Measurements from ENCODE around the gene RYR1.
A peak's percentile ranks its signal among the peaks of the same experiment; 100 is the strongest.

Gene RYR1

GRCh38 chr19:38596057-38596981 is 162.8 kb downstream of the RYR1 start (continued):
- TF ChIP-seq ZNF423 (tag by site-specific recombination; IDR thresholded peaks at IDR 0.05) (no peak), ZBTB7A (tag by site-specific recombination; IDR thresholded peaks at IDR 0.05; ENCODE audit: low read depth) (0 out of 2 replicates have a peak, but pooled peaks have one; percentile 75), REPIN1 (tag by site-specific recombination; IDR thresholded peaks at IDR 0.05; ENCODE audit: low read depth) (no peak), IKZF3 (tag by site-specific recombination; IDR thresholded peaks at IDR 0.05) (peak; percentile 29), ZFHX2 (tag by site-specific recombination; conservative IDR thresholded peaks at IDR 0.05) (peak; percentile 59), ZNF274 (IDR thresholded peaks at IDR 0.05; ENCODE audit: low read length) (no peak), ZNF274 (tag by site-specific recombination; IDR thresholded peaks at IDR 0.05; ENCODE audit: borderline replicate concordance) (no peak), ZSCAN5A (tag by site-specific recombination; IDR thresholded peaks at IDR 0.05) (no peak), GLIS2 (tag by site-specific recombination; IDR thresholded peaks at IDR 0.05) (peak; percentile 93), ZNF768 (tag by site-specific recombination; IDR thresholded peaks at IDR 0.05) (no peak; the same call in 1 of the 2 replicates), ZNF26 (tag by site-specific recombination; IDR thresholded peaks at IDR 0.05) (no peak), ZNF76 (tag by site-specific recombination; IDR thresholded peaks at IDR 0.05; ENCODE audit: borderline replicate concordance, low read depth) (no peak), KLF16 (tag by site-specific recombination; IDR thresholded peaks at IDR 0.05) (peak; percentile 85), ZNF2 (tag by site-specific recombination; IDR thresholded peaks at IDR 0.05) (peak; percentile 69; the same call in 1 of the 2 replicates), TSHZ1 (tag by site-specific recombination; IDR thresholded peaks at IDR 0.05; ENCODE audit: borderline replicate concordance) (no peak), ZNF785 (tag by site-specific recombination; IDR thresholded peaks at IDR 0.05) (0 out of 2 replicates have a peak, but pooled peaks have one; percentile 40), ZNF449 (tag by site-specific recombination; IDR thresholded peaks at IDR 0.05) (0 out of 2 replicates have a peak, but pooled peaks have one; percentile 60), WT1 (tag by site-specific recombination; IDR thresholded peaks at IDR 0.05) (peak; percentile 92), ZBTB20 (tag by site-specific recombination; IDR thresholded peaks at IDR 0.05) (peak; percentile 74), KLF7 (tag by site-specific recombination; IDR thresholded peaks at IDR 0.05; ENCODE audit: borderline replicate concordance) (no peak; the same call in 1 of the 2 replicates), KLF9 (tag by site-specific recombination; IDR thresholded peaks at IDR 0.05; ENCODE audit: low read depth) (peak; percentile 96), SP7 (tag by site-specific recombination; IDR thresholded peaks at IDR 0.05) (peak; percentile 90)
- TF ChIP-seq, protein P1, sequence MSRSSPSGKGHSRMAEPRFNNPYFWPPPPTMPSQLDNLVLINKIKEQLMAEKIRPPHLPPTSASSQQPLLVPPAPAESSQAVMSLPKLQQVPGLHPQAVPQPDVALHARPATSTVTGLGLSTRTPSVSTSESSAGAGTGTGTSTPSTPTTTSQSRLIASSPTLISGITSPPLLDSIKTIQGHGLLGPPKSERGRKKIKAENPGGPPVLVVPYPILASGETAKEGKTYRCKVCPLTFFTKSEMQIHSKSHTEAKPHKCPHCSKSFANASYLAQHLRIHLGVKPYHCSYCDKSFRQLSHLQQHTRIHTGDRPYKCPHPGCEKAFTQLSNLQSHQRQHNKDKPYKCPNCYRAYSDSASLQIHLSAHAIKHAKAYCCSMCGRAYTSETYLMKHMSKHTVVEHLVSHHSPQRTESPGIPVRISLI (tag by site-specific recombination; IDR thresholded peaks at IDR 0.05) = no peak
- TF ChIP-seq, protein P2, sequence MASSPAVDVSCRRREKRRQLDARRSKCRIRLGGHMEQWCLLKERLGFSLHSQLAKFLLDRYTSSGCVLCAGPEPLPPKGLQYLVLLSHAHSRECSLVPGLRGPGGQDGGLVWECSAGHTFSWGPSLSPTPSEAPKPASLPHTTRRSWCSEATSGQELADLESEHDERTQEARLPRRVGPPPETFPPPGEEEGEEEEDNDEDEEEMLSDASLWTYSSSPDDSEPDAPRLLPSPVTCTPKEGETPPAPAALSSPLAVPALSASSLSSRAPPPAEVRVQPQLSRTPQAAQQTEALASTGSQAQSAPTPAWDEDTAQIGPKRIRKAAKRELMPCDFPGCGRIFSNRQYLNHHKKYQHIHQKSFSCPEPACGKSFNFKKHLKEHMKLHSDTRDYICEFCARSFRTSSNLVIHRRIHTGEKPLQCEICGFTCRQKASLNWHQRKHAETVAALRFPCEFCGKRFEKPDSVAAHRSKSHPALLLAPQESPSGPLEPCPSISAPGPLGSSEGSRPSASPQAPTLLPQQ (tag by site-specific recombination; IDR thresholded peaks at IDR 0.05) = peak; percentile 39
- TF ChIP-seq, protein P3, sequence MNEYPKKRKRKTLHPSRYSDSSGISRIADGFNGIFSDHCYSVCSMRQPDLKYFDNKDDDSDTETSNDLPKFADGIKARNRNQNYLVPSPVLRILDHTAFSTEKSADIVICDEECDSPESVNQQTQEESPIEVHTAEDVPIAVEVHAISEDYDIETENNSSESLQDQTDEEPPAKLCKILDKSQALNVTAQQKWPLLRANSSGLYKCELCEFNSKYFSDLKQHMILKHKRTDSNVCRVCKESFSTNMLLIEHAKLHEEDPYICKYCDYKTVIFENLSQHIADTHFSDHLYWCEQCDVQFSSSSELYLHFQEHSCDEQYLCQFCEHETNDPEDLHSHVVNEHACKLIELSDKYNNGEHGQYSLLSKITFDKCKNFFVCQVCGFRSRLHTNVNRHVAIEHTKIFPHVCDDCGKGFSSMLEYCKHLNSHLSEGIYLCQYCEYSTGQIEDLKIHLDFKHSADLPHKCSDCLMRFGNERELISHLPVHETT (tag by site-specific recombination; IDR thresholded peaks at IDR 0.05) = no peak

All from HEK293 (cell line).